Endothelial cell of umbilical vein (primary cell): Measurements from ENCODE around the gene AASDHPPT. TPM values are rescaled to one million over a fixed set of nuclear protein-coding genes. Genes with fewer than 3 reads are reported as not detected.

Experiments used
- BruUV-seq: library from RNA; stranded (reverse); fragments of 400-500 nt; replicated peaks from 2 replicates; lab custom pipeline; 2021; lab: Mats Ljungman, UMichigan
- CTCF ChIA-PET: fragments of 300-600, 350-600 bp; sonication (Branson Sonifier 250); formaldehyde crosslinking; loops from one replicate; lab custom pipeline; 2021; ENCODE audit warnings: antibody characterized with exemption, inconsistent platforms; lab: Charles Lee
- POLR2A ChIA-PET: fragments of 300-600, 350-600 bp; sonication (Branson Sonifier 250); formaldehyde crosslinking; loops from one replicate; lab custom pipeline; 2021; ENCODE audit warnings: antibody characterized with exemption, inconsistent platforms; lab: Charles Lee
- DNase-seq: peaks from one replicate; pipeline ENCODE4 v3.0.0-alpha.2; 2011; ENCODE audit warnings: low read depth, low spot score
- FAIRE-seq: peaks from 2 replicates; lab custom pipeline; 2011; peaks lifted over from hg19 to GRCh38; lab: Jason Lieb, UNC
- H2AFZ ChIP-seq: 2 replicates; pipeline ENCODE4 v1.6.0; 2012; ENCODE audit warnings: low read depth, low read length, control low read depth, inconsistent platforms
- H3K27ac ChIP-seq: 2 replicates; pipeline ENCODE4 v1.5.1; 2011; ENCODE audit warnings: low read depth, mild to moderate bottlenecking, control low read depth, low read length, moderate library complexity; ENCODE audit not compliant: insufficient read depth
- H3K27me3 ChIP-seq, 2 experiments: 2 replicates each; pipeline versions ENCODE4 v1.6.0 to v1.6.1; 2011; ENCODE audit warnings: low read length in 2 of 2, mixed read lengths in 1 of 2; ENCODE audit not compliant: control insufficient read depth in 2 of 2, insufficient read depth in 2 of 2
- H3K36me3 ChIP-seq, 2 experiments: 2 replicates in 1 of 2; 3 replicates in 1 of 2; pipeline ENCODE4 v1.5.1; 2011; ENCODE audit warnings: low read length in 2 of 2, mild to moderate bottlenecking in 1 of 2, moderate library complexity in 1 of 2; ENCODE audit not compliant: control insufficient read depth in 2 of 2, insufficient read depth in 2 of 2; ENCODE audit errors: extremely low read depth in 1 of 2
- H3K4me1 ChIP-seq: 3 replicates; pipeline ENCODE4 v1.5.1; 2011; ENCODE audit warnings: mild to moderate bottlenecking, low read length; ENCODE audit not compliant: control insufficient read depth, insufficient read depth; ENCODE audit errors: extremely low read depth
- H3K4me2 ChIP-seq: 2 replicates; pipeline ENCODE4 v1.6.1; 2011; ENCODE audit warnings: low read length, control low read depth, mixed read lengths; ENCODE audit not compliant: insufficient read depth
- H3K4me3 ChIP-seq, 3 experiments: fragments of 200-600 bp in 1 of 3; sonication (generic), shearing (Covaris generic) in 1 of 3; replicated peaks in 1 of 3; 2 replicates each; pipeline ENCODE4 v1.5.1; 2011 to 2016; ENCODE audit warnings: control low read depth in 3 of 3, low read length in 3 of 3, mild to moderate bottlenecking in 2 of 3, inconsistent platforms in 1 of 3, low read depth in 1 of 3, moderate library complexity in 1 of 3; ENCODE audit not compliant: insufficient read depth in 1 of 3
- H3K79me2 ChIP-seq: 2 replicates; pipeline ENCODE4 v1.6.0; 2012; ENCODE audit warnings: low read length, inconsistent platforms; ENCODE audit not compliant: control insufficient read depth, insufficient read depth
- H3K9ac ChIP-seq: replicated peaks from 2 replicates; pipeline ENCODE3; 2011; ENCODE audit warnings: low read length, control low read depth; ENCODE audit not compliant: insufficient read depth; ENCODE audit errors: extremely low read depth
- H3K9me1 ChIP-seq: replicated peaks from 3 replicates; pipeline ENCODE4 v1.6.0; 2011; ENCODE audit warnings: mild to moderate bottlenecking, low read length; ENCODE audit not compliant: control insufficient read depth, insufficient read depth; ENCODE audit errors: extremely low read depth
- H3K9me3 ChIP-seq: replicated peaks from 2 replicates; pipeline ENCODE4 v1.5.1; 2012; ENCODE audit warnings: low read length, inconsistent platforms; ENCODE audit not compliant: control insufficient read depth, insufficient read depth
- H4K20me1 ChIP-seq: replicated peaks from 2 replicates; pipeline ENCODE3; 2011; ENCODE audit warnings: mild to moderate bottlenecking, low read length; ENCODE audit not compliant: control insufficient read depth, insufficient read depth; ENCODE audit errors: extremely low read depth
- CTCF ChIP-seq, 2 donors: IDR thresholded peaks; 1 replicate in 1 of 2; 2 replicates in 1 of 2; pipeline ENCODE4 v1.5.1; 2011; ENCODE audit warnings: low read length in 2 of 2, mild to moderate bottlenecking in 2 of 2, moderate library complexity in 2 of 2, control low read depth in 1 of 2, inconsistent platforms in 1 of 2, low read depth in 1 of 2; ENCODE audit not compliant: insufficient read depth in 1 of 2; ENCODE audit errors: extremely low read depth in 1 of 2
- EZH2 ChIP-seq: IDR thresholded peaks from 2 replicates; pipeline ENCODE4 v1.6.1; 2012; ENCODE audit warnings: borderline replicate concordance, low read depth, mild to moderate bottlenecking, moderate library complexity, low read length, inconsistent platforms; ENCODE audit not compliant: severe bottlenecking
- FOS ChIP-seq: IDR thresholded peaks from 2 replicates; pipeline ENCODE4 v1.6.1; 2011; ENCODE audit warnings: mild to moderate bottlenecking, low read length, moderate library complexity, borderline replicate concordance; ENCODE audit not compliant: insufficient read depth
- GATA2 ChIP-seq: IDR thresholded peaks from 2 replicates; pipeline ENCODE4 v1.7.0; 2011; ENCODE audit warnings: low read depth, mild to moderate bottlenecking, moderate library complexity, mixed read lengths, low read length; ENCODE audit not compliant: insufficient read length, insufficient read depth
- MAX ChIP-seq: IDR thresholded peaks from 2 replicates; pipeline ENCODE4 v1.6.1; 2011; ENCODE audit not compliant: insufficient read depth, insufficient read length
- MYC ChIP-seq: IDR thresholded peaks from one replicate; pipeline ENCODE4 v1.6.1; 2011; ENCODE audit warnings: mild to moderate bottlenecking, low read depth, low read length
- POLR2A ChIP-seq: IDR thresholded peaks from 2 replicates; pipeline ENCODE4 v1.6.1; 2012; ENCODE audit warnings: low read depth, mild to moderate bottlenecking, control low read depth, low read length
- POLR2AphosphoS5 ChIP-seq: IDR thresholded peaks from 2 replicates; pipeline ENCODE4 v1.6.1; 2012; ENCODE audit warnings: low read depth, mild to moderate bottlenecking, control low read depth, low read length, moderate library complexity; ENCODE audit not compliant: insufficient read depth
- dilution Hi-C: fragments of 300-500 bp; cut with MboI; formaldehyde crosslinking; loops from one replicate; pipeline ENCODE4 v1.15.0; 2019; ENCODE audit warnings: low sequenced_read_pairs; ENCODE audit not compliant: extremely low pct_ligation_motif_present
- intact Hi-C: fragments of 100-400 bp; cut with micrococcal nuclease; formaldehyde crosslinking; loops from one replicate; pipeline ENCODE4 v1.10.0; 2022
- polyA plus RNA-seq, 4 experiments: library from polyadenylated mRNA; depleted of rRNA in 3 of 4; stranded (reverse) in 3 of 4; unstranded in 1 of 4; fragments of >200 nt; gene quantifications; 2 replicates each; pipeline versions ENCODE4 v1.2.1 to v1.2.3, GENCODE V29; 2011 to 2012; ENCODE audit warnings: missing spikeins in 1 of 4
- total RNA-seq: library from RNA; stranded (reverse); gene quantifications from 2 replicates; pipeline ENCODE4 v1.2.3, GENCODE V29; 2021

AASDHPPT gene
- total and polyA plus RNA-seq, 2 donors (not counting 3 experiments of a cell fraction or from before 2014, with no cell fraction given) = 14.3 to 34.2 TPM

GRCh38 chr11:106105986-106106385 lies 28.5 kb downstream of the AASDHPPT start:
- no peak overlapping the region for H3K9ac ChIP-seq
- CTCF ChIA-PET = no interaction called here
- no peak overlapping the region for H3K27ac ChIP-seq
- H3K36me3 ChIP-seq = no peaks in the 10 kb centered on the region
- no peak for TF ChIP-seq CTCF (IDR thresholded peaks at IDR 0.05; ENCODE audit: extremely low read depth in 1 of 2, insufficient read depth in 1 of 2, low read depth in 1 of 2, low read length in 2 of 2)
- TF ChIP-seq POLR2A = no peak
- no peak for TF ChIP-seq POLR2AphosphoS5
- no peak for TF ChIP-seq MYC
- TF ChIP-seq FOS = no peak
- no peak for TF ChIP-seq MAX
- no peak for TF ChIP-seq GATA2
- TF ChIP-seq EZH2 = no peak
- intact Hi-C loops = no loop called here
- FAIRE-seq = no peak
- no TSS peak for BruUV-seq
- POLR2A ChIA-PET = no interaction called here
- DNase-seq = no peak
- no peaks in the 10 kb centered on the region for H3K9me3 ChIP-seq
- dilution Hi-C loops = no loop called here
- no peaks in the 10 kb centered on the region for H3K4me1 ChIP-seq
- no peak overlapping the region for H2AFZ ChIP-seq
- H3K9me1 ChIP-seq = no peaks in the 10 kb centered on the region
- H3K79me2 ChIP-seq = no peaks in the 10 kb centered on the region
- H4K20me1 ChIP-seq = no peaks in the 10 kb centered on the region
- no peak overlapping the region for H3K4me3 ChIP-seq
- no peaks in the 10 kb centered on the region for H3K27me3 ChIP-seq
- H3K4me2 ChIP-seq = no peak overlapping the region
